Central memory CD8-positive, alpha-beta T cell (primary cell): Measurements from ENCODE around the gene KLF9.
A peak's percentile ranks its signal among the peaks of the same experiment; 100 is the strongest.

Experiments
- ATAC-seq: fragments of 150-1000 bp; cut with Tn5 transposase; replicated peaks from 2 replicates; pipeline ENCODE4 v1.10.0; 2022; ENCODE audit warnings: mild to moderate bottlenecking, moderate FRiP score, moderate number of reproducible peaks; ENCODE audit not compliant: poor library complexity, severe bottlenecking; ENCODE audit errors: extremely low read depth
- DNase-seq, 2 donors: peaks; one replicate each; pipeline ENCODE4 v3.0.0; 2021; ENCODE audit warnings: low spot score in 2 of 2
- H3K27ac Mint-ChIP-seq: one replicate; pipeline ENCODE4 v1.8.0; 2022; ENCODE audit warnings: low read depth, mild to moderate bottlenecking, moderate library complexity, mixed read lengths
- H3K27me3 Mint-ChIP-seq: one replicate; pipeline ENCODE4 v1.8.0; 2022; ENCODE audit warnings: mixed read lengths
- H3K36me3 Mint-ChIP-seq: one replicate; pipeline ENCODE4 v1.8.0; 2022; ENCODE audit warnings: mild to moderate bottlenecking, moderate library complexity, mixed read lengths; ENCODE audit not compliant: insufficient read depth
- H3K4me1 Mint-ChIP-seq: one replicate; pipeline ENCODE4 v1.8.0; 2022; ENCODE audit warnings: mixed read lengths
- H3K4me3 Mint-ChIP-seq: one replicate; pipeline ENCODE4 v1.8.0; 2022; ENCODE audit warnings: mild to moderate bottlenecking, moderate library complexity, mixed read lengths
- H3K9me3 Mint-ChIP-seq: one replicate; pipeline ENCODE4 v1.8.0; 2022; ENCODE audit warnings: mixed read lengths

Gene KLF9

GRCh38 chr9:70441622-70442021, 27.2 kb upstream of the KLF9 start:
- H3K4me1 Mint-ChIP-seq = peaks cover 6% of the 10 kb centered on the region
- peaks cover 2% of the 10 kb centered on the region for H3K36me3 Mint-ChIP-seq
- H3K27ac Mint-ChIP-seq = no peak overlapping the region

GRCh38 chr9:70439991-70440706, 25.7 kb upstream of the KLF9 start:
- no peaks in the 10 kb centered on the region for H3K27me3 Mint-ChIP-seq
- ATAC-seq (no peak), DNase-seq (no peak)
- H3K27ac Mint-ChIP-seq = no peak overlapping the region
- peaks cover 2% of the 10 kb centered on the region for H3K36me3 Mint-ChIP-seq
- H3K4me3 Mint-ChIP-seq = no peak overlapping the region
- peaks cover 6% of the 10 kb centered on the region for H3K4me1 Mint-ChIP-seq
- H3K9me3 Mint-ChIP-seq = no peaks in the 10 kb centered on the region

More at GRCh38 chr9:70441622-70442021, 27.2 kb upstream of the KLF9 start:
- DNase-seq (no peak), ATAC-seq (no peak)
- no peaks in the 10 kb centered on the region for H3K27me3 Mint-ChIP-seq
- H3K4me3 Mint-ChIP-seq = no peak overlapping the region
- no peaks in the 10 kb centered on the region for H3K9me3 Mint-ChIP-seq

- H3K36me3 Mint-ChIP-seq = peaks cover 2% of the 10 kb centered on the region
- DNase-seq = no peak
- no peaks in the 10 kb centered on the region for H3K27me3 Mint-ChIP-seq
- H3K4me3 Mint-ChIP-seq = no peak overlapping the region
- H3K9me3 Mint-ChIP-seq = no peaks in the 10 kb centered on the region
- H3K27ac Mint-ChIP-seq = no peak overlapping the region
- ATAC-seq = no peak
- peaks cover 6% of the 10 kb centered on the region for H3K4me1 Mint-ChIP-seq
Observed at GRCh38 chr9:70438341-70438928, 24.0 kb upstream of the KLF9 start.

- H3K4me3 Mint-ChIP-seq = no peak overlapping the region
- H3K9me3 Mint-ChIP-seq = no peaks in the 10 kb centered on the region
- H3K36me3 Mint-ChIP-seq = peaks cover 2% of the 10 kb centered on the region
- no peak for ATAC-seq
- no peak overlapping the region for H3K27ac Mint-ChIP-seq
- H3K4me1 Mint-ChIP-seq = peaks cover 6% of the 10 kb centered on the region
- no peaks in the 10 kb centered on the region for H3K27me3 Mint-ChIP-seq
- DNase-seq = no peak
Observed at GRCh38 chr9:70435948-70436347, 21.5 kb upstream of the KLF9 start.

- Mint-ChIP-seq H3K4me3 (no peak overlapping the region), H3K4me1 (no peaks in the 10 kb centered on the region), H3K27me3 (no peaks in the 10 kb centered on the region), H3K36me3 (no peaks in the 10 kb centered on the region), H3K9me3 (no peaks in the 10 kb centered on the region), H3K27ac (no peak overlapping the region)
- ATAC-seq = no peak
- DNase-seq = no peak
Observed at GRCh38 chr9:70429899-70430298, 15.4 kb upstream of the KLF9 start.

- H3K9me3 Mint-ChIP-seq = no peaks in the 10 kb centered on the region
- DNase-seq = no peak
- ATAC-seq = no peak
- H3K27ac Mint-ChIP-seq = no peak overlapping the region
- H3K27me3 Mint-ChIP-seq = no peaks in the 10 kb centered on the region
- H3K36me3 Mint-ChIP-seq = no peaks in the 10 kb centered on the region
- no peak overlapping the region for H3K4me3 Mint-ChIP-seq
- no peaks in the 10 kb centered on the region for H3K4me1 Mint-ChIP-seq
Observed at GRCh38 chr9:70428781-70429180, 14.3 kb upstream of the KLF9 start.

- DNase-seq (no peak), ATAC-seq (no peak)
- H3K27ac Mint-ChIP-seq = no peak overlapping the region
- H3K27me3 Mint-ChIP-seq = no peaks in the 10 kb centered on the region
- no peaks in the 10 kb centered on the region for H3K9me3 Mint-ChIP-seq
- H3K4me1 Mint-ChIP-seq = peaks cover 6% of the 10 kb centered on the region
- no peaks in the 10 kb centered on the region for H3K36me3 Mint-ChIP-seq
- H3K4me3 Mint-ChIP-seq = no peak overlapping the region
Observed at GRCh38 chr9:70427161-70427945, 12.9 kb upstream of the KLF9 start.

- ATAC-seq (no peak), DNase-seq (no peak)
- Mint-ChIP-seq H3K27ac (no peak overlapping the region), H3K4me1 (peaks cover 21% of the 10 kb centered on the region), H3K4me3 (no peak overlapping the region), H3K9me3 (no peaks in the 10 kb centered on the region), H3K36me3 (peaks cover 5% of the 10 kb centered on the region), H3K27me3 (no peaks in the 10 kb centered on the region)
Observed at GRCh38 chr9:70425192-70425591, 10.7 kb upstream of the KLF9 start.

GRCh38 chr9:70422371-70423043, 8.1 kb upstream of the KLF9 start:
- Mint-ChIP-seq H3K27me3 (no peaks in the 10 kb centered on the region), H3K4me3 (peak overlapping the region; percentile 91)

GRCh38 chr9:70421272-70422180, 7.1 kb upstream of the KLF9 start:
- DNase-seq = no peak
- H3K4me1 Mint-ChIP-seq = peaks cover 28% of the 10 kb centered on the region
- H3K27me3 Mint-ChIP-seq = no peaks in the 10 kb centered on the region
- peak overlapping the region; percentile 91 for H3K4me3 Mint-ChIP-seq
- H3K27ac Mint-ChIP-seq = peak overlapping the region; percentile 99
- peaks cover 18% of the 10 kb centered on the region for H3K36me3 Mint-ChIP-seq
- no peaks in the 10 kb centered on the region for H3K9me3 Mint-ChIP-seq
- ATAC-seq = no peak

More at GRCh38 chr9:70422371-70423043, 8.1 kb upstream of the KLF9 start:
- ATAC-seq = no peak
- no peaks in the 10 kb centered on the region for H3K9me3 Mint-ChIP-seq
- DNase-seq = no peak
- peak overlapping the region; percentile 99 for H3K27ac Mint-ChIP-seq
- H3K36me3 Mint-ChIP-seq = peaks cover 18% of the 10 kb centered on the region
- H3K4me1 Mint-ChIP-seq = peaks cover 28% of the 10 kb centered on the region

GRCh38 chr9:70420441-70421271, 6.2 kb upstream of the KLF9 start:
- H3K27ac Mint-ChIP-seq = peak overlapping the region; percentile 99
- ATAC-seq (no peak), DNase-seq (no peak)
- H3K27me3 Mint-ChIP-seq = no peaks in the 10 kb centered on the region
- H3K4me3 Mint-ChIP-seq = peak overlapping the region; percentile 91
- no peaks in the 10 kb centered on the region for H3K9me3 Mint-ChIP-seq
- H3K36me3 Mint-ChIP-seq = peaks cover 18% of the 10 kb centered on the region
- H3K4me1 Mint-ChIP-seq = peaks cover 28% of the 10 kb centered on the region
